ENCODE measurements around the gene ZFHX2. TPM values are rescaled to one million over a fixed set of nuclear protein-coding genes. Genes with fewer than 3 reads are reported as not detected.

ZFHX2 gene
- total RNA-seq, 1 donor from 2014 or later: 0.81 TPM

DNA sequence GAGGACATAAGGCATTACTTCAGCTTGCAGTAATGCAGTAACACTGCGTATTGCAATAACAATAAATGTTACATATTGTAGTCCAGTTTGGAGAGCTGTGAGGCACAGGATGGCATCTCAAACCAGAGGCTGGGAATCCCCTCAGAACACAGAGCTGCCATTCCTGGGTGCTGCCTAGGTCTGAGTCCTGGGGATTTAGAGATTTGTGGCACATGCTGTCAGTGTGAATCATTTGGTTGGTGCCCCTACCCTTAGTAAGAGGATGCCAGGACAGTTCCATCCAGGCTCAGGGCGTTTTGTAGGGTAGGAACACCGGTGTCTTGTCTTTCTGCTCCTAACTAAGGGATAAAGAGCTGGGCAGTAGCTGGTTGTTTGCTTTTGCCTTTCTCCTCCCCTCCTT is 22.5 kb downstream of the ZFHX2 start:
- DNase-seq (ENCODE audit: low read depth): no peak
- TF ChIP-seq, protein P1, sequence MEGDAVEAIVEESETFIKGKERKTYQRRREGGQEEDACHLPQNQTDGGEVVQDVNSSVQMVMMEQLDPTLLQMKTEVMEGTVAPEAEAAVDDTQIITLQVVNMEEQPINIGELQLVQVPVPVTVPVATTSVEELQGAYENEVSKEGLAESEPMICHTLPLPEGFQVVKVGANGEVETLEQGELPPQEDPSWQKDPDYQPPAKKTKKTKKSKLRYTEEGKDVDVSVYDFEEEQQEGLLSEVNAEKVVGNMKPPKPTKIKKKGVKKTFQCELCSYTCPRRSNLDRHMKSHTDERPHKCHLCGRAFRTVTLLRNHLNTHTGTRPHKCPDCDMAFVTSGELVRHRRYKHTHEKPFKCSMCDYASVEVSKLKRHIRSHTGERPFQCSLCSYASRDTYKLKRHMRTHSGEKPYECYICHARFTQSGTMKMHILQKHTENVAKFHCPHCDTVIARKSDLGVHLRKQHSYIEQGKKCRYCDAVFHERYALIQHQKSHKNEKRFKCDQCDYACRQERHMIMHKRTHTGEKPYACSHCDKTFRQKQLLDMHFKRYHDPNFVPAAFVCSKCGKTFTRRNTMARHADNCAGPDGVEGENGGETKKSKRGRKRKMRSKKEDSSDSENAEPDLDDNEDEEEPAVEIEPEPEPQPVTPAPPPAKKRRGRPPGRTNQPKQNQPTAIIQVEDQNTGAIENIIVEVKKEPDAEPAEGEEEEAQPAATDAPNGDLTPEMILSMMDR (conservative IDR thresholded peaks at IDR 0.05; ENCODE audit: low read depth, low read length): no peak
- H3K4me3 ChIP-seq (ENCODE audit: low read depth, low read length): no peak overlapping the region

GRCh38 chr14:23528555-23528954 is 23.0 kb downstream of the ZFHX2 start:
- no peak overlapping the region for H3K4me3 ChIP-seq (ENCODE audit: low read depth, low read length)
- TF ChIP-seq, protein P1 (conservative IDR thresholded peaks at IDR 0.05; ENCODE audit: low read depth, low read length): peak; percentile 36
- DNase-seq (ENCODE audit: low read depth): no peak

DNA sequence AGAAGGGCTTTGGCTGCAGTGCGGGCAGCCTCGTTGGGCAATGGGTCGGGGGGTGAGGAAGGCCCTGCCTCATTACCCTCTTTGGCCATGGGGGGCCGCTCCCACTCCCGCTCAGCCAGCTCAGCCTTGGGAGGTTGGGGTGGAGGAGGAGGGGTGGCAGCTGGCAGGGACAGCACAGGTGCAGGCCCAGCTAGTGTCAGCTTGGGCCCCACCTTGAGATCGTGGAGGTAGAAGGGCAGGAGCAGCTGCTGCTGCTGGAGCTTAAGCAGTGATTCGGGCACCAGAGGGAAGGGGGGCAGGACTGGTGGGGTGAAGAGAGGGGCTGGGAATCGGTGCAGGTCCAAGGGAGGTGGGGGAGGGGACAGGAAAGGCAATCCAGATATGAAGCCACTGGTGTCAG is 26.0 kb downstream of the ZFHX2 start:
- TF ChIP-seq, protein P1 (conservative IDR thresholded peaks at IDR 0.05; ENCODE audit: low read depth, low read length): no peak
- no peak for DNase-seq (ENCODE audit: low read depth)
- no peak overlapping the region for H3K4me3 ChIP-seq (ENCODE audit: low read depth, low read length)

GRCh38 chr14:23524954-23525353 is 26.6 kb downstream of the ZFHX2 start:
- TF ChIP-seq, protein P1 (conservative IDR thresholded peaks at IDR 0.05; ENCODE audit: low read depth, low read length): no peak
- no peak overlapping the region for H3K4me3 ChIP-seq (ENCODE audit: low read depth, low read length)
- no peak for DNase-seq (ENCODE audit: low read depth)

DNA sequence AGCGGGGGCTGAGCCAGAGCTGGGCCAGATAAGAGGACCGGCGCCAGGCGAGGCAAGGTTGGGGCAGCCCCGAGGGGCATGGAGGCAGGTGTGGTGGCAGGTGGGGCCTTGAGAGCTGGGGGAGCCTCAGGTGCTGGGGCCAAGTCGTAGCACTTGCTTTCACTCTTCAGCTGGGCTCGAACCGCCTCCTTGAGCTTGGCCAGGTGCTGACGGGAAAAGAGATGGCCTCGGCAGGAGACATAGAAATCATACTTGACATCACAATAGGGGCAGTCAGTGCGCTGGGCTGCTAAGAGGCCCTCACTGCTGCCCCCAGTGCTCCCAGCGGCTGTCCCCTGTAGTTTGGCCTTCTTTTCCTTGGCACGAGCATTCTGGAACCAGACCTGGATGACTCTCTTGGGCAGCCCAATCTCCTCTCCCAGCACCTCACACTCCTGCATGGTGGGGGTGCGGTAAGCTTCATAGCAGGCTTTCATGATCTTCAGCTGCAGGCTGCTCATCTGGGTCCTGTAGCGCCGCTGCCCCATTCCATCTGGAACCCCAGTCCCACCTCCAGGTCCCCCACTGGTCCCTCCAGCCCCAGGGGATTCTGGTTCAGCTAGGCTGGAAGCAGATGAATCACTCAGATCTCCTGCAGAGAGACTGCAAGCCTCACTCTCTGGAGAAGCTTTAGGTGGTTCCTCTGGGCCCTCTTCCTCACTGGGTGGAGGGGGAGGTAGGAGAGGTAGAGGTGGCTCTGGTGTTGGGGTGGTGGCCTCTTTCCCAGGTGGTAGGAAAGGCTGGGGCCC is 28.1 kb downstream of the ZFHX2 start:
- no peak for DNase-seq (ENCODE audit: low read depth)
- H3K4me3 ChIP-seq (ENCODE audit: low read depth, low read length): no peak overlapping the region
- TF ChIP-seq, protein P1 (conservative IDR thresholded peaks at IDR 0.05; ENCODE audit: low read depth, low read length): no peak

- no peak for DNase-seq (ENCODE audit: low read depth)
- no peak overlapping the region for H3K4me3 ChIP-seq (ENCODE audit: low read depth, low read length)
- TF ChIP-seq, protein P1 (conservative IDR thresholded peaks at IDR 0.05; ENCODE audit: low read depth, low read length): no peak
Observed at GRCh38 chr14:23522643-23523198, 28.8 kb downstream of the ZFHX2 start.
